Jurkat, Clone E6-1 (cell line): ENCODE data around the gene DDIAS.
"Not testable (repeated sequence)": the region's sequence is repeated elsewhere in the genome, so short reads cannot be mapped to it uniquely, and the experiment has no call there.

Experiments
- DNase-seq: peaks from one replicate; pipeline ENCODE4 v3.0.0-alpha.2; 2011; ENCODE audit warnings: low read depth, low spot score
- H3K4me3 ChIP-seq: 2 replicates; pipeline ENCODE4 v1.5.1; 2011; ENCODE audit warnings: mild to moderate bottlenecking, low read length, control low read depth, moderate library complexity

The DDIAS gene

GRCh38 chr11:82949352-82949751, 47.8 kb downstream of the DDIAS start:
- DNase-seq, result no peak
- no peak overlapping the region for H3K4me3 ChIP-seq

- H3K4me3 ChIP-seq, DNase-seq: not testable (repeated sequence)
Observed at GRCh38 chr11:82950502-82950901, 49.0 kb downstream of the DDIAS start.

- not testable (repeated sequence) for H3K4me3 ChIP-seq
- peak; percentile 65 for DNase-seq
Observed at GRCh38 chr11:82955736-82956453, 54.4 kb downstream of the DDIAS start.

- no peak overlapping the region for H3K4me3 ChIP-seq
- peak; percentile 70 for DNase-seq
Observed at GRCh38 chr11:82959987-82960778, 58.6 kb downstream of the DDIAS start.

GRCh38 chr11:82960779-82961143, 59.2 kb downstream of the DDIAS start:
- no peak overlapping the region for H3K4me3 ChIP-seq
- DNase-seq, result no peak

GRCh38 chr11:82962021-82962420, 60.5 kb downstream of the DDIAS start:
- not testable (repeated sequence) for H3K4me3 ChIP-seq, DNase-seq

GRCh38 chr11:82967381-82967780, 65.8 kb downstream of the DDIAS start:
- no peak overlapping the region for H3K4me3 ChIP-seq
- no peak for DNase-seq

GRCh38 chr11:82969811-82970210, 68.3 kb downstream of the DDIAS start:
- no peak overlapping the region for H3K4me3 ChIP-seq
- no peak for DNase-seq

GRCh38 chr11:82970507-82971083, 69.1 kb downstream of the DDIAS start:
- not testable (repeated sequence) for DNase-seq, H3K4me3 ChIP-seq

- not testable (repeated sequence) for DNase-seq, H3K4me3 ChIP-seq
Observed at GRCh38 chr11:82971519-82971946, 70.0 kb downstream of the DDIAS start.

- no peak for DNase-seq
- H3K4me3 ChIP-seq, result no peak overlapping the region
Observed at GRCh38 chr11:82972103-82972502, 70.6 kb downstream of the DDIAS start.

- no peak overlapping the region for H3K4me3 ChIP-seq
- no peak for DNase-seq
Observed at GRCh38 chr11:82974135-82974534, 72.6 kb downstream of the DDIAS start.

GRCh38 chr11:82974851-82975250, 73.3 kb downstream of the DDIAS start:
- no peak overlapping the region for H3K4me3 ChIP-seq
- DNase-seq, result no peak

GRCh38 chr11:82975882-82976281, 74.3 kb downstream of the DDIAS start:
- H3K4me3 ChIP-seq, result no peak overlapping the region
- no peak for DNase-seq

- DNase-seq, result no peak
- H3K4me3 ChIP-seq, result no peak overlapping the region
Observed at GRCh38 chr11:82976786-82977185, 75.2 kb downstream of the DDIAS start.

GRCh38 chr11:82978422-82979099, 77.0 kb downstream of the DDIAS start:
- DNase-seq, result no peak

GRCh38 chr11:82979824-82980223, 78.3 kb downstream of the DDIAS start:
- DNase-seq, result no peak
- no peak overlapping the region for H3K4me3 ChIP-seq

More at GRCh38 chr11:82978422-82979099, 77.0 kb downstream of the DDIAS start:
- H3K4me3 ChIP-seq, result no peak overlapping the region

GRCh38 chr11:82980292-82980691, 78.8 kb downstream of the DDIAS start:
- H3K4me3 ChIP-seq, result no peak overlapping the region
- no peak for DNase-seq

GRCh38 chr11:82980947-82981346, 79.4 kb downstream of the DDIAS start:
- H3K4me3 ChIP-seq, result no peak overlapping the region
- no peak for DNase-seq

- DNase-seq, result no peak
Observed at GRCh38 chr11:82981852-82982251, 80.3 kb downstream of the DDIAS start.

More at GRCh38 chr11:82981852-82982251, 80.3 kb downstream of the DDIAS start:
- H3K4me3 ChIP-seq, result no peak overlapping the region
